GM12873 (cell line): ENCODE results near the gene KRT75.

Experiments used
- TF ChIP-seq, protein P1 (sequence below): IDR thresholded peaks from 2 replicates; pipeline ENCODE4 v1.5.1; 2012; ENCODE audit warnings: low read depth, mild to moderate bottlenecking, moderate library complexity, low read length, control low read depth; ENCODE audit not compliant: insufficient read depth; ENCODE audit errors: missing control alignments

The KRT75 gene

DNA sequence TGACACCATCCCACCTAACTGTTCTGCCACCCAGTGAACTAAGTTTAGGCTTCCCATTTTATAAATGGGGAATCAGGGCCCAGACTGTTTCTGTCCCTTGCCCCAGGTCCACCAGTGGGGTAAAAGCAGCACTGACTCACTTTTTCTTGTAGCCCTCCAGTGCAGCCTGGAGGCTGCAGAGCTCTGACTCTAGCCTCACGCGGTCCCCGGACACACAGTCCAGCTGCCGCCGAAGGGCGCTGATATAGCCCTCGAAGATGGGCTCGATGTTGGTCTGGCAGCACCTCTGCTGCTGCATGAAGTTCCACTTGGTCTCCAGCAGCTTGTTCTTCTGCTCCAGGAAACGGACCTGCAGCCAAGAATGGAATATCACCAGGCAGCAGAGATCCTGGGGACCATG lies 30.6 kb downstream of the KRT75 start:
- TF ChIP-seq, protein P1, sequence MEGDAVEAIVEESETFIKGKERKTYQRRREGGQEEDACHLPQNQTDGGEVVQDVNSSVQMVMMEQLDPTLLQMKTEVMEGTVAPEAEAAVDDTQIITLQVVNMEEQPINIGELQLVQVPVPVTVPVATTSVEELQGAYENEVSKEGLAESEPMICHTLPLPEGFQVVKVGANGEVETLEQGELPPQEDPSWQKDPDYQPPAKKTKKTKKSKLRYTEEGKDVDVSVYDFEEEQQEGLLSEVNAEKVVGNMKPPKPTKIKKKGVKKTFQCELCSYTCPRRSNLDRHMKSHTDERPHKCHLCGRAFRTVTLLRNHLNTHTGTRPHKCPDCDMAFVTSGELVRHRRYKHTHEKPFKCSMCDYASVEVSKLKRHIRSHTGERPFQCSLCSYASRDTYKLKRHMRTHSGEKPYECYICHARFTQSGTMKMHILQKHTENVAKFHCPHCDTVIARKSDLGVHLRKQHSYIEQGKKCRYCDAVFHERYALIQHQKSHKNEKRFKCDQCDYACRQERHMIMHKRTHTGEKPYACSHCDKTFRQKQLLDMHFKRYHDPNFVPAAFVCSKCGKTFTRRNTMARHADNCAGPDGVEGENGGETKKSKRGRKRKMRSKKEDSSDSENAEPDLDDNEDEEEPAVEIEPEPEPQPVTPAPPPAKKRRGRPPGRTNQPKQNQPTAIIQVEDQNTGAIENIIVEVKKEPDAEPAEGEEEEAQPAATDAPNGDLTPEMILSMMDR, result no peak

DNA sequence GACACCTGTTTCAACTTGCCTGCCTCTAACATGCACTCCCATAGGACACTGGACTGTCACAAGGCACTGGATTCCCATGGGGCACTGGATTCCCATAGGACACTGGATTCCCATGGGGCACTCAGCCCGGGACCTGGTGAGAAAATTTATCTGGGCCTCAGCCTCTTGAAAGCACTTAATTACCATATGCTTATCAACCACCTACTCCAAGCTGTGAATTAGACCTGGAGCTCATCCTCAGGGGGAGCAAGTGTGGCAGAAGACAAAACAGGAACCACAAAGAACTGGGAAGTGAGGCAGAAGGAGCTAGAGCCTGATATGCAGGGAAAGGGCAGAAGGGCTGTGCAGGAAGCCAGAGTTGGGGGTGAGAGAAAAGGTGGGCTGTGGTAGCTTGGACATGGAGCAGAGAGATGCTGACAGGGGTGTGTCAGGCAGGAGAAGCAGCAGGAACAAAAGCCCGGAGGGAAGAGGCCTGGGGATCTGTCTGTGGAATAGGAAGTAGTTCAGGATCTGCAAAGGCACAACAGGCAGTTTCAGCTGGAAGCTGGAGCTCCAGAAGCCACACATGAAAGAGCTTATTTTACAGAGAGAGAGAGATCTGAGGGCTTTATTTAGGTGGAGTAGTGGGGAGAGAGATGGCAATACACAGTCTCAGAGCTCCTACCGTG lies 31.2 kb downstream of the KRT75 start:
- TF ChIP-seq, protein P1, result no peak

DNA sequence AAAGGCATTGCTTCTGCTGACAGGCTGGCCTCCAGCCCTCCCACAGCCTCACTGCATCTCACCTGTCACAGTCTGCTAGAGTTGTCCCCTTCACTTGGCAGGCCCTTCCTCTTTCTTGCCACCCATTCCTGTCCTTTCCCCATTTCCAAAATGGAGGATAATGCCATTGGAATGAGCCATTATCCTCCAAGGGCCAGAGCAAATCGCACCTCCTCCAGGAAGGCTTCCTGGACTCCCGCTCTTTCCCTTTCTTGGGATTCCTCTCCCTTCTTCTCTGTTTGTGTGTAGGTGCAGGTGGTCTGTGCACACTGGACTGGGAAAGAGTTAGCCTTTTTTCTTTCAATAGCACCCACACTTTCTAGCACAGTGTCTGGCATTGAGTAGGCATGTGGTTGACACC lies 31.8 kb downstream of the KRT75 start:
- TF ChIP-seq, protein P1, result no peak

DNA sequence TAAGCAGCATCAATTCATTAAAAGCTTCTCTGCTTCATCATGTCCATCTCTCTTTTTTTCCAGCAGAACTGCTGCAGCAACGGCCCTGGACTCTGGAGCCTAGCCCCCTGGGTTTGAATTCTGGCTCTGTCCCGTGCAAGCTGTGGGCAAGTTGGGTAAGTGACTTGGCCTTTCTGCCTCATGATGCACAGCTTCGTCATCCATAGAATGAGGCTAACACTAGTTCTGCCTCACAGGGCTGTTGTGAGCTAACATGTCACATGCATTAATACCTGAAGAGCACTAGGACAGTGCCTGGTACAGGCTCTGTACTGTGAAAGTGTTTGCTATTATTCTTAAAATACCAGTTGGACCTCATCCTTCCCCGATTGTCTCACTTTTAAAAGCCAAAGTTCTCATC lies 32.2 kb downstream of the KRT75 start:
- TF ChIP-seq, protein P1, result no peak

DNA sequence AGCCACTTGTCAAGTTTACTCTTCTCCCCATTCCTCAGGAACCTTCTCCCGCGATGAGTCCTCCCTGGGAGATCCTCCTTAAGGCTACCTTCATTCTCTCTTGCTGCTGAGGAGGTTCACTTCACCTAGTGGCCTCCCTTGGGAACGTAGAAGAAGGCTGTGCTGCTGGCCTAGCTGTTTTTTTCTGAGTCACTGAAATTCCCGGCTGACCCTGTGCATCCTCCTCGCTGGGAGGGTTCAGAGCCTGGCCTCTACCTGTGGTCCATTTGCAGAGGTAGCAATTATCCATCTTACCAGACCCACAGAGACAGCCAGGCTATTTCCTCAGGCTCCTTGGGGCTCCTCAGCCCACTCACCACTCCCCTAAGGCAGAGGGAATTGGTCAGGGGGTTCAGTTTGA lies 32.6 kb downstream of the KRT75 start:
- TF ChIP-seq, protein P1, result no peak

DNA sequence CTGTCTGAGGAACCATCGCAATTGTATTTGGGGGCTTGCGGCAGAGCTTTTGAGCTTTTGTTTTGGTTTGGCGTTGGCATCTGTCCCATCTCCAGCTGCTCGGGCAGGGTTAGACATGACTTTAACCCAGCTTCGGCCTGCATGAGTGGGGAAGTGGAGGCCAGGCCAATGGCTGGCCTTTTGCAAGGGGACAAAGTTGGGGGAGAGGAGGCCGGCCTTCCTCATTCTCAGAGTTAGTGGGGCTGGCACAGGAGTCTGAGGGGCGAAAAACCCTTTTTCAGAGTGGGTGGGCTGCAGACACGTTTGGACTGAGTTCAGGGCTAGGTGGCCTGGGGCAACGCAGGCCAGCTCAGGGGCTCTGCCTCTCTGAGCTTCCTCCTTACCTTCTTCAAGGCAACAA lies 33.3 kb downstream of the KRT75 start:
- TF ChIP-seq, protein P1, result no peak

DNA sequence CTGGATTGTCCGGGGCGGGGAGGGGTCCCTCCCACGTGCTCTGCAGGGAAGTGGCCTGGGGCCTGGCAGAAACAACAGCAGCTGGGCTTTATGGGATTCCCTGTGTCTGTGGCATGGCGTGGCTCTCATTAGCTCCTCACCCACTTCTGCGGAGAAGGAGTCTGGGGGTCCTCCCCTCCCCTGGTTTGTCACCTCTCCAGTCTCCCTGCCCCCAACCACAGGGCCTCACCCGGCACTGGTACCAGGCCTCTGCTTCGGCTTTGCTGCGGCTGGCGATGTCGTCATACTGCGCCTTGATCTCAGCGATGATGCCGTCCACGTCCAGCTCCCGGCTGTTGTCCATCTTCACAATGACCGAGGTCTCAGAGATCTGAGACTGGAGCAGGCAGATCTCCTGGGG lies 34.4 kb downstream of the KRT75 start:
- TF ChIP-seq, protein P1, result no peak

DNA sequence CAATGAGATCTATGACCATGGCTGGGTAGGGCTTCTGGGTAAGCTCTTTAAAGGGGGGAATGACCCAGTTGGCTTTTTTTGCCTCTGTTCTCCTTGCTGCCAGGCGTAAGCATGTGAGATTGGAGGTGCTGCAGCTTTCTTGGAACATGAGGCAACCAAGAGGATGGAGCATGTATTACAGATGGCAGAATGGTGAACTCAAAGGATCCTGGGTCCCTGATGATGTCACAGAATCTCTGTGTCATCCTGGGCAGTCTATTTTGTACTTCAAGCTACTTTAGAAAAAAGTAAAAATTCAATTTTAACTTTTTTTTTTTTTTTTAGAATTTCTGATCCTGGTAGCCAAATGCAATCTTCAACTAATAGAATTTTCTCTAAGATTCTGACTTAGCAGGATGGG lies 36.0 kb downstream of the KRT75 start:
- TF ChIP-seq, protein P1, result no peak
